PC-3 (cell line): ENCODE data around the gene PHAX. TPM values are rescaled to one million over a fixed set of nuclear protein-coding genes. Genes with fewer than 3 reads are reported as not detected.
A peak's percentile ranks its signal among the peaks of the same experiment; 100 is the strongest.

Experiments
- ATAC-seq: fragments of 200-7000 bp; cut with Tn5 transposase; 2 replicates; pipeline ENCODE4 v1.9.1; 2020; ENCODE audit warnings: mild to moderate bottlenecking, moderate library complexity
- BruUV-seq: library from RNA; stranded (reverse); fragments of 400-500 nt; replicated peaks from 2 replicates; lab custom pipeline; 2021; lab: Mats Ljungman, UMichigan
- CTCF ChIA-PET: fragments of 300-600 bp; sonication (Branson Sonifier 250); formaldehyde crosslinking; loops from one replicate; lab custom pipeline; 2022; ENCODE audit warnings: antibody characterized with exemption; lab: Charles Lee
- POLR2A ChIA-PET: fragments of 300-600 bp; sonication (Branson Sonifier 250); formaldehyde crosslinking; loops from one replicate; lab custom pipeline; 2022; ENCODE audit warnings: antibody characterized with exemption; ENCODE audit not compliant: unreplicated experiment; lab: Charles Lee
- DNase-seq: peaks from one replicate; pipeline ENCODE4 v3.0.0-alpha.2; 2015
- H2AFZ ChIP-seq: fragments of 300-600 bp; sonication (generic); 2 replicates; pipeline ENCODE4 v1.6.0; 2016; ENCODE audit warnings: antibody characterized with exemption, low read length
- H3F3A ChIP-seq: fragments of 300-600 bp; sonication (generic); one replicate; pipeline ENCODE4 v1.6.0; 2017; ENCODE audit warnings: antibody characterized with exemption, low read length, control low read depth, mild to moderate bottlenecking; ENCODE audit not compliant: unreplicated experiment
- H3K27ac ChIP-seq: fragments of 300-600 bp; sonication (generic); 2 replicates; pipeline ENCODE4 v1.5.1; 2016; ENCODE audit warnings: mild to moderate bottlenecking, low read length
- H3K27me3 ChIP-seq: fragments of 300-600 bp; sonication (generic); 2 replicates; pipeline ENCODE4 v1.6.1; 2016; ENCODE audit warnings: low read length, mixed read lengths
- H3K36me3 ChIP-seq: fragments of 300-600 bp; sonication (generic); 2 replicates; pipeline ENCODE4 v1.6.1; 2016; ENCODE audit warnings: low read depth, mixed run types, low read length, mixed read lengths
- H3K4me1 ChIP-seq: fragments of 300-600 bp; sonication (generic); 2 replicates; pipeline ENCODE4 v1.5.1; 2016; ENCODE audit warnings: low read length; ENCODE audit not compliant: insufficient read depth
- H3K4me2 ChIP-seq: fragments of 300-600 bp; sonication (generic); 2 replicates; pipeline ENCODE4 v1.6.0; 2016; ENCODE audit warnings: low read length
- H3K4me3 ChIP-seq: fragments of 300-600 bp; sonication (generic); 2 replicates; pipeline ENCODE4 v1.5.1; 2016; ENCODE audit warnings: mild to moderate bottlenecking, low read length, mixed read lengths
- H3K79me2 ChIP-seq: fragments of 300-600 bp; sonication (generic); 2 replicates; pipeline ENCODE4 v1.6.1; 2017; ENCODE audit warnings: low read length, mixed read lengths
- H3K9ac ChIP-seq: fragments of 300-600 bp; sonication (generic); 2 replicates; pipeline ENCODE4 v1.6.0; 2016; ENCODE audit warnings: mild to moderate bottlenecking, low read length
- H3K9me2 ChIP-seq: fragments of 300-600 bp; sonication (generic); replicated peaks from 2 replicates; pipeline ENCODE4 v1.6.1; 2016; ENCODE audit warnings: mixed run types, low read length, mixed read lengths
- H3K9me3 ChIP-seq: fragments of 300-600 bp; sonication (generic); 2 replicates; pipeline ENCODE4 v1.6.1; 2016; ENCODE audit warnings: low read length, mixed read lengths
- H4K20me1 ChIP-seq: fragments of 300-600 bp; sonication (generic); 2 replicates; pipeline ENCODE4 v1.6.1; 2016; ENCODE audit warnings: low read length, mixed read lengths
- CTCF ChIP-seq: fragments of 300-600 bp; sonication (generic); conservative IDR thresholded peaks from 2 replicates; pipeline ENCODE4 v1.5.1; 2017; ENCODE audit warnings: antibody characterized with exemption, low read depth, mild to moderate bottlenecking, low read length
- EZH2 ChIP-seq: fragments of 300-600 bp; sonication (generic); IDR thresholded peaks from one replicate; pipeline ENCODE4 v1.6.1; 2017; ENCODE audit warnings: antibody characterized with exemption, mild to moderate bottlenecking, low read length; ENCODE audit not compliant: unreplicated experiment
- EZH2phosphoT487 ChIP-seq: fragments of 300-600 bp; sonication (generic); IDR thresholded peaks from 2 replicates; pipeline ENCODE4 v1.6.1; 2018; ENCODE audit warnings: mild to moderate bottlenecking, antibody characterized with exemption, low read length, borderline replicate concordance
- intact Hi-C: fragments of 100-400 bp; cut with micrococcal nuclease; formaldehyde crosslinking; loops from 2 replicates; pipeline ENCODE4 v1.9.0; 2023
- total RNA-seq: library from RNA; depleted of rRNA; stranded (reverse); fragments of >200 nt; gene quantifications from 2 replicates; pipeline ENCODE4 v1.2.3, GENCODE V29; 2014

The PHAX gene
- total RNA-seq, 1 experiment from 2014 or later = 40.3 TPM

- H3K9me3 ChIP-seq = no peaks in the 10 kb centered on the region
- H3K36me3 ChIP-seq = no peaks in the 10 kb centered on the region
- CTCF ChIA-PET = interaction anchor here (0.6 kb wide), 1 partner anchor 26 kb away, joined by 3 read pairs; no protein-coding TSS in a partner anchor
- no peak overlapping the region for H3K27ac ChIP-seq
- no peak overlapping the region for H2AFZ ChIP-seq
- no peaks in the 10 kb centered on the region for H3K4me1 ChIP-seq
- H3K9me2 ChIP-seq = no peaks in the 10 kb centered on the region
- no peak for DNase-seq
- H3K4me2 ChIP-seq = no peak overlapping the region
- POLR2A ChIA-PET = no interaction called here
- H3K27me3 ChIP-seq = no peaks in the 10 kb centered on the region
- H3F3A ChIP-seq = no peaks in the 10 kb centered on the region
- intact Hi-C loops = no loop called here
- H3K9ac ChIP-seq = no peak overlapping the region
- ATAC-seq = peak; percentile 46; the same call in 1 of the 2 replicates
- no peaks in the 10 kb centered on the region for H3K79me2 ChIP-seq
- BruUV-seq = no TSS peak
- H3K4me3 ChIP-seq = no peak overlapping the region
- no peaks in the 10 kb centered on the region for H4K20me1 ChIP-seq
- TF ChIP-seq EZH2 = no peak
- no peak for TF ChIP-seq EZH2phosphoT487
- TF ChIP-seq CTCF = no peak
These were observed 31.2 kb downstream of the PHAX start for GRCh38 chr5:126631920-126632319.

- BruUV-seq = no TSS peak
- no peak overlapping the region for H2AFZ ChIP-seq
- H3K27me3 ChIP-seq = no peaks in the 10 kb centered on the region
- ATAC-seq (no peak), DNase-seq (no peak)
- intact Hi-C loops = no loop called here
- H3K4me2 ChIP-seq = no peak overlapping the region
- no peaks in the 10 kb centered on the region for H3F3A ChIP-seq
- ChIA-PET CTCF (no interaction called here), POLR2A (no interaction called here)
- no peak overlapping the region for H3K27ac ChIP-seq
- no peaks in the 10 kb centered on the region for H3K9me3 ChIP-seq
- H3K4me3 ChIP-seq = no peak overlapping the region
- H3K4me1 ChIP-seq = no peaks in the 10 kb centered on the region
- no peak overlapping the region for H3K9ac ChIP-seq
- H3K36me3 ChIP-seq = no peaks in the 10 kb centered on the region
- no peak for TF ChIP-seq CTCF
- no peak for TF ChIP-seq EZH2
- no peak for TF ChIP-seq EZH2phosphoT487
- H4K20me1 ChIP-seq = no peaks in the 10 kb centered on the region
- H3K79me2 ChIP-seq = no peaks in the 10 kb centered on the region
- no peaks in the 10 kb centered on the region for H3K9me2 ChIP-seq
These were observed 32.8 kb downstream of the PHAX start for GRCh38 chr5:126633552-126633951.

- H3K36me3 ChIP-seq = no peaks in the 10 kb centered on the region
- H3K9ac ChIP-seq = no peak overlapping the region
- ChIA-PET CTCF (no interaction called here), POLR2A (no interaction called here)
- no peaks in the 10 kb centered on the region for H3K9me3 ChIP-seq
- no TSS peak for BruUV-seq
- intact Hi-C loops = no loop called here
- ATAC-seq (peak; percentile 16; the same call in 1 of the 2 replicates), DNase-seq (no peak)
- no peaks in the 10 kb centered on the region for H3K27me3 ChIP-seq
- no peak overlapping the region for H3K4me2 ChIP-seq
- no peaks in the 10 kb centered on the region for H3K4me1 ChIP-seq
- H3K27ac ChIP-seq = no peak overlapping the region
- H3K79me2 ChIP-seq = no peaks in the 10 kb centered on the region
- no peaks in the 10 kb centered on the region for H3K9me2 ChIP-seq
- no peaks in the 10 kb centered on the region for H4K20me1 ChIP-seq
- no peak overlapping the region for H2AFZ ChIP-seq
- H3F3A ChIP-seq = no peaks in the 10 kb centered on the region
- TF ChIP-seq CTCF = no peak
- no peak overlapping the region for H3K4me3 ChIP-seq
These were observed 34.8 kb downstream of the PHAX start for GRCh38 chr5:126635585-126635984.
